GM18951 (cell line): ENCODE data around the gene OR11H1.
"Not testable (repeated sequence)": the region's sequence is repeated elsewhere in the genome, so short reads cannot be mapped to it uniquely, and the experiment has no call there.

Experiments used
- in situ Hi-C: fragments of 300-500 bp; cut with MboI; formaldehyde crosslinking; loops from one replicate; pipeline ENCODE4 v1.12.0; 2022; ENCODE audit warnings: low sequenced_read_pairs, mixed read lengths, inconsistent platforms; ENCODE audit not compliant: unreplicated experiment

The OR11H1 gene, protein sequence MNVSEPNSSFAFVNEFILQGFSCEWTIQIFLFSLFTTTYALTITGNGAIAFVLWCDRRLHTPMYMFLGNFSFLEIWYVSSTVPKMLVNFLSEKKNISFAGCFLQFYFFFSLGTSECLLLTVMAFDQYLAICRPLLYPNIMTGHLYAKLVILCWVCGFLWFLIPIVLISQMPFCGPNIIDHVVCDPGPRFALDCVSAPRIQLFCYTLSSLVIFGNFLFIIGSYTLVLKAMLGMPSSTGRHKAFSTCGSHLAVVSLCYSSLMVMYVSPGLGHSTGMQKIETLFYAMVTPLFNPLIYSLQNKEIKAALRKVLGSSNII

DNA sequence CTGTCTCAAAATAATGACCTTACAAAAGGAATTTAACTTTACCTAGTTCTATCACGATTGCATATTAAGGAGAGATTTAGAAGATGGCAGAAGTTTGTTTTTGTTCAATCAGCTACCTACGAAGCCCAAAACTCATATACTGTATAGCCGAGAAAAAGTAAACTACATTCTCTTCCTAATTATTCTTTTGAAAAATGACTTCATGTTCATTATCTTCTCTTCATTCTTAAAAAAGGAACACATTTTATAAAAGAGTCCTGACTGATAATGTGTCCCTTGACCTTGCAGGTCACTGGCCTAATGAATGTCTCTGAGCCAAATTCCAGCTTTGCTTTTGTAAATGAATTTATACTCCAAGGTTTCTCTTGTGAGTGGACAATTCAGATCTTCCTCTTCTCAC, at the start of gene OR11H1:
Gene OR11H1 (plus strand): TSS at position 301 of the 400 bp plus-strand sequence. CDS start 0 bp downstream, at position 301.
- in situ Hi-C loops: not testable (repeated sequence)

DNA sequence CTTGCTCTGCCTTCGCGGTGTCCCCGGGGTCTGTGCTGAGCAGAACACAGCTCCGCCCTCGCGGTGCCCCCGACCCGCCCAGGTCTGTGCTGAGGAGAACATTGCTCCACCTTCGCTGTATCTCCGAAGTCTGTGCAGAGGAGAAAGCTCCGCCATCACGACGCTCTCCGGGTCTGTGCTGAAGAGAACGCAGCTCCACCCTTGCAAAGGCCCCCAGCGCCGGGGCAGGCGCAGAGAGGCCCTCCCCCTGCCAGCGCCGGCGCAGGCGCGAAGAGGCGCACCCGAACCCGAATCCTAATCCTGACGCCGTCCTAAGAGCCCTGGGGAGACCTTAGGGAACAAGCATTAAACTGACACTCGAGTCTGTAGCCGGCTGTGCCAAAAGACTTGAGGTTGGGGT, 18.0 kb upstream of the OR11H1 start:
- in situ Hi-C loops: not testable (repeated sequence)

GRCh38 chr22:15515896-15516295, 12.1 kb upstream of the OR11H1 start:
- in situ Hi-C loops: not testable (repeated sequence)

DNA sequence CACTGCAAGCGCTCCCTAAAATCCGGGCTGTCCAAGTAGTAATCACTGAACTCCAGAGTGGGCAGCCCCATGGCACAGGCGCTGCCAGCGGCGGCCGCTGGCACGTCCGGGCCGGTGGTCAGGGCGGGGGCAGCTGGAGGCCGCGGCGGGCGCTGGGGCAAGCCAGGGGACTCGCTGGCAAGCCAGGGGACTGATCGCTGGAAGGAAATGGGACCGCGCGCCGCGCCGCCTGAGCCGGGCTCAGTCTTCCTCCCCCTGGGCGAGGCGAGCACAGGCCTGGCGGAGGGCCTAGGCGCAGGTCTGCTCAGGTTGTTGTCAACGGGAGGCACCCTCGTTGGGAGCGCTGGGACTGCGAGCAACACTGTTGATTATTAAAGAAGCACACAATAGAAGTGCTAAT, 25.8 kb downstream of the OR11H1 start:
- in situ Hi-C loops: not testable (repeated sequence)

DNA sequence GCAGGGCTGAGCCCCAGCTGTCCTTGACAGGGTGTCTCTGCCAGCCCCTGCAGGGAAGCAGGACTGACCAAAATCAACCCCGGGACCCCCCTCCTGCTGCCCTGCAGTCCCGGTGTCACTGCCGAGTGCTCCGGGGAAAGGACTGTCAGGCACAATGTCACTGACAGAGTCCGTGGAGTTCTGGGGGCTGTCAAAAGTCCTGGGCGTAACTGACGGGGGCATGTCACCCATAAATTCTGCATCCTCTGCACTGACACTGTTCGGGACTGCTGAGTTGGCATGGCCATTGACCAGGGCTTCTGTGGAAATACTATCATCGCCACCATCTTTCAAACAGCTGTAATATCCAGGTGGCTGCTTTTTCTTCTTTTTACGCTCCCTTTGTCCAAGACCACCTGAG, 35.5 kb downstream of the OR11H1 start:
- in situ Hi-C loops: not testable (repeated sequence)

DNA sequence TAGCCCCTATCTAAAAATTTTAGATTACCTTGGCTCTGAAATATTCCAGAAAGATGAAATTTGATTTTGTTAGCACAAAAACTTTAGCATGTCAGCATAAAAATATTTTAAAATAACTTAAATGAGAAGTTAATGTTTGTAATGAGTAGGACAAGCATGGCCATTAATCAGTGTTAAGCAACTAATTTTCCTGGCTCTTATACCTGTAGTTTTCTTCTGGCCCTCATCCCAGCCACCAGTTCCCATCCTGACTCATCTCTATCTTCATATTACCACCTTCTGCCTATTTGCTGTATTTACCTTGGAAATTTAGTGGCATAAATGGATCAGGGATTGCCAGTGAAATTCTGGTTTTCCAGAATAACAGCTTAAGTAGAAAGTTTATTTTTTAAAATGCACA, 37.1 kb downstream of the OR11H1 start:
- in situ Hi-C loops: not testable (repeated sequence)
